GM12892 (cell line): Measurements from ENCODE around the gene PURB.
"Not testable (repeated sequence)": the region's sequence is repeated elsewhere in the genome, so short reads cannot be mapped to it uniquely, and the experiment has no call there.

Source experiments
- DNase-seq: peaks from one replicate; pipeline ENCODE4 v3.0.0; 2011; ENCODE audit not compliant: insufficient read length
- FAIRE-seq: peaks from 2 replicates; lab custom pipeline; 2011; peaks lifted over from hg19 to GRCh38; lab: Jason Lieb, UNC
- POLR2A ChIP-seq: IDR thresholded peaks from 2 replicates; pipeline ENCODE4 v1.6.1; 2011; ENCODE audit warnings: low read depth, low read length, control low read depth
- POLR2AphosphoS5 ChIP-seq: IDR thresholded peaks from 2 replicates; pipeline ENCODE4 v1.6.1; 2011; ENCODE audit warnings: low read depth, low read length, control low read depth
- TAF1 ChIP-seq: IDR thresholded peaks from 2 replicates; pipeline ENCODE4 v1.6.1; 2011; ENCODE audit warnings: low read depth, mild to moderate bottlenecking, control low read depth, low read length, borderline replicate concordance

Gene PURB

DNA sequence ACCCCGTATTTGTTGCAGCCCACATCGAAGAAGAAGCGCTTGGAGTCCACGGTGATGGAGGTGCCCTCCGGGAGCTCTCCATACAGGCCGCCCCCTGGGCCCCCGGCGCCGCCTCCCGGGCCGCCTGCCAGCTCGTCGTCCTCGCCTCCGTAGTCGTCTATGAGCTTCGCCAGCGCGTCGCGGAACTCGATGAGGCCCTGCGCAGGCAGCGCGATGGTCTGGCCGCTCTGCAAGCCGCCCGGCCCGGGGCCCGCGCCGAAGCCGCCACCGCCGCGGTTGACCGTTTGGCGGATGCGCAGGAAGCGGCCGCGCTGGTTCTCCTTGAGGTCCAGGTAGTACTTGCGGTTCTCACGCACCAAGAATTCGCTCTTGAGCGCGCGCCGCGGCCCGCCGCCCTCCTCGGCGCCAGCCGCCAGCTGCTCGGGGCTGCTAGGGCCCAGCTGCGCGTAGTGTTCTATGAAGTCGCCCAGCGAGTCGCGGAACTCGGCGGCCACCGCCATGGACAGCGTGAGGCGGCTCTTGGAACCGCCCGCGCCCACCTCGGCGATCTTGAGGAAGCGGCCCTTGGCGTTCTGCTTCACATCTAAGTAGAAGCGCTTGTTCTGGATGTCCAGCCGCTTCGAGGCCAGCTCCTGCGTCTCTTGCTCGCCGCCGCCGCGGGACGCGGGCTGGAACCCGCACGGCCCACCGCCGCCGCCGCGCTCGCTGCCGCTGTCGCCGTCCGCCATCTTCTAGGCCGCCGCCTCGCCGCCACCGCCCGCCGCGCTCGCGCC lies 523 bp downstream of the PURB start:
- FAIRE-seq (peak; percentile 5), DNase-seq (no peak)
- no peak for TF ChIP-seq POLR2AphosphoS5
- peak; percentile 24; the same call in 1 of the 2 replicates for TF ChIP-seq POLR2A
- TF ChIP-seq TAF1 = no peak

DNA sequence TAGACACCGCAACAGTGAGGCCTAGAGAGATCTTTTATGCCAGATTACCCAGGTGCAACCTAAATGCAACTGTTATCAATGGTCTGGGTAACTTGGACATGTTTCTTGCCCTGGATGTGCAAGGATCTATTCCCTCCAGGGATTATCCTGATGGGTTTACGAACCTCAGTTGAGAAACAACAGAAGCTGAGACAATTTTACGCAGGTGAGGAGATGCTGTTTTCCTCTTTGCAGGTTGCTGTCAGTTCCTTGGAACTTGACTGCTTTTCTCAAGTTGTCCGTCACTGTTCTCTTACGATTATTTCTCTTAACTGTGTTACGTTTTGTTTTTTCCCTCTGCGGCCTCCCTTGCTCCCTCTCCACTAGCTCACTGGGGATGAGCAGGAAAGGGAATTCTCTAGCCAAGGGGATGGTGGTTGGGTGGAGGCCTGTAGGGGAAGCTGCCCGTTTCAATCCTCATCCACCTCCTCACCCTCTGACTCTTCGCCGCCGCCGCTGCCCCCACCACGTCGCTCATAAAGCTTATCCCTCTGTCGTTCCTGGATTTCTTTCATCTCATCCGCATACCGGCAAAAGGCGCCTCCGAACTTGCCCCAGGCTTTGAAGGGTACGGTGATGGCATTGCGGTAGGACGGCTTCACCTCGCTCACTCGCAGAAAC lies 1.2 kb downstream of the PURB start:
- DNase-seq (no peak), FAIRE-seq (peak; percentile 58)
- TF ChIP-seq POLR2A (no peak), TAF1 (no peak), POLR2AphosphoS5 (no peak)

- FAIRE-seq (peak; percentile 63), DNase-seq (no peak)
- no peak for TF ChIP-seq TAF1
- peak; percentile 29; the same call in 1 of the 2 replicates for TF ChIP-seq POLR2A
Observed at GRCh38 chr7:44882899-44883298, 2.4 kb downstream of the PURB start.

GRCh38 chr7:44881610-44882009 lies 3.7 kb downstream of the PURB start:
- TF ChIP-seq POLR2A (peak; percentile 55), POLR2AphosphoS5 (peak; percentile 66; the same call in 1 of the 2 replicates), TAF1 (no peak)
- peak; percentile 65 for FAIRE-seq
- no peak for DNase-seq

DNA sequence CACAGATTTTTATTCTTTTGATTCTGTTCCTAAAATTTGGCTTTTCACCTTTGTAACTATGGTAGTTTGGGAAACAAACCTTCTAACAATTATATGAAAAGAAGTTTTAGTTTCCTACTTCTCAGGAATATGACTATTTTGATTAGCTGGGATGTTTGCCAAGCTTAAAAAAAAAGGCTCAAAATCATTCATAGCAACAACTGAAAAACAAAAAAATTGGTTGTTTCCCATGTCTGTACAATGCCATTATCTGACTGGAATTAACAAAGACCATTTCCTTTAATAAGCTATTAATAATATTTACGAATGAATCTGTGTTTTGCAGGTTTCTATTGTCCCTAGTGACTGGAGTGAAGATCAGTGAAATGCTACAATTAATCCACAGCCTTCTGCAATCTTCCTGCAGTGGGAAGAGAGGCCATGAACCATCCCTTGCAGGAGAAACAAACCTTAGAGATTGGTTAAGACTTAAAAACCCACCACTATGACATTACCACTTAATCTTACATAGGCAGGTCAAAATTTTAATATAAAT lies 4.2 kb downstream of the PURB start:
- DNase-seq (no peak), FAIRE-seq (peak; percentile 24)
- TF ChIP-seq POLR2AphosphoS5 = no peak
- TF ChIP-seq POLR2A = no peak
- TF ChIP-seq TAF1 = no peak

GRCh38 chr7:44880317-44881018 lies 4.9 kb downstream of the PURB start:
- FAIRE-seq (peak; percentile 17), DNase-seq (no peak)
- TF ChIP-seq POLR2A (peak; percentile 22; the same call in 1 of the 2 replicates), TAF1 (no peak), POLR2AphosphoS5 (peak; percentile 59; the same call in 1 of the 2 replicates)

DNA sequence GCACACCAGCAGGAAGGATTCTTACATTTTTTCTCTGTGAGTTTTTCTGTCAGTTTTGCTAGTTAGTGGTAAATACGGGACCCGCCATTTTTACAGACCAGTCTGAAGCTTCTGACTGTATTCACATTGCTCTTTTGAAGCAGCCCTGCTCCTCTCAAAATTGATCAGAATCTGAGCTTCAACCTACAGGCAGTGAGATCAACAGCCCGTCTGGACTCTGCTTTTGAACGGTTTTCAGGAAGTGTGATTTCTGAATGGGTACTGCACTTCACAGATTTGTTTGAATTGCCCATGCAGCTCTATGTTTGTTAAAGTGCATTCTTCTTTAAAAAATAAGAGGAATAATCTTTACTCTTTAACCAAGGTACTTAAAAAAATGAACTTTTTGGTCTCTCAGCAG lies 8.9 kb downstream of the PURB start:
- FAIRE-seq = no peak
- no peak for DNase-seq
- TF ChIP-seq TAF1 (no peak), POLR2A (no peak; the same call in 1 of the 2 replicates), POLR2AphosphoS5 (no peak)

- TF ChIP-seq POLR2A (no peak), TAF1 (no peak), POLR2AphosphoS5 (no peak)
- DNase-seq (no peak), FAIRE-seq (no peak)
Observed at GRCh38 chr7:44875241-44875640, 10.1 kb downstream of the PURB start.

GRCh38 chr7:44872787-44873186 lies 12.5 kb downstream of the PURB start:
- no peak for TF ChIP-seq TAF1
- no peak for TF ChIP-seq POLR2A
- DNase-seq = no peak
- FAIRE-seq = no peak

DNA sequence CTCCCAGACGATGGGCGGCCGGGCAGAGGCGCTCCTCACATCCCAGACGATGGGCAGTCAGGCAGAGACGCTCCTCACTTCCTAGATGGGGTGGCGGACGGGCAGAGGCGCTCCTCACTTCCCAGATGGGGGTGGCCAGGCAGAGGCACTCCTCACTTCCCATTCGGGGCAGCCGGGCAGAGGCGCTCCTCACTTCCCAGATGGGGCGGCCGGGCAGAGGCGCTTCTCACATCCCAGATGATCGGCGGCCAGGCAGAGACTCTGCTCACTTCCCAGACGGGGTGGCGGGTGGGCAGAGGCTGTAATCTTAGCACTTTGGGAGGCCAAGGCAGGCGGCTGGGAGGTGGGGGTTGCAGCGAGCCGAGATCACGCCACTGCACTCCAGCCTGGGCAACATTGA lies 13.4 kb downstream of the PURB start:
- not testable (repeated sequence) for FAIRE-seq, DNase-seq

DNA sequence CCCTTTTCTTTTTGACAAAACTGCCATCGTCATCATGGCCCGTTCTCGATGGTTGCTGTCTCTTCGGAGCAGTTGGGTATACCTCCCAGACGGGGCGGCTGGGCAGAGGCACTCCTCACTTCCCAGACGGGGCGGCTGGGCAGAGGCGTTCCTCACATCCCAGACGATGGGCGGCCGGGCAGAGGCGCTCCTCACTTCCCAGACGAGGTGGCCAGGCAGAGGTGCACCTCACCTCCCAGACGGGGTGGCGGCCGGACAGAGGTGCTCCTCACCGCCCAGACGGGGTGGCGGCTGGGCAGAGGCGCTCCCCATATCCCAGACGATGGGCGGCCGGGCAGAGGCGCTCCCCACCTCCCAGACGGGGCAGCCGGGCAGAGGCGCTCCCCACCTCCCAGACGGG lies 14.6 kb downstream of the PURB start:
- FAIRE-seq, DNase-seq: not testable (repeated sequence)

DNA sequence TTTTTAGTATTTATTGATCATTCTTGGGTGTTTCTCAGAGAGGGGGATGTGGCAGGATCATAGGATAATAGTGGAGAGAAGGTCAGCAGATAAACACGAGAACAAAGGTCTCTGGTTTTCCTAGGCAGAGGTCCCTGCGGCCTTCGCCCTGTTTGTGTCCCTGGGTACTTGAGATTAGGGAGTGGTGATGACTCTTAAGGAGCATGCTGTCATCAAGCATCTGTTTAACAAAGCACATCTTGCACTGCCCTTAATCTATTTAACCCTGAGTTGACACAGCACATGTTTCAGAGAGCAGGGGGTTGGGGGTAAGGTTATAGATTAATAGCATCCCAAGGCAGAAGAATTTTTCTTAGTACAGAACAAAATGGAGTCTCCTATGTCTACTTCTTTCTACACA lies 15.0 kb downstream of the PURB start:
- not testable (repeated sequence) for FAIRE-seq, DNase-seq
